GM18519 (cell line): ENCODE measurements around the gene AADACL3.
"Not testable (repeated sequence)": the region's sequence is repeated elsewhere in the genome, so short reads cannot be mapped to it uniquely, and the experiment has no call there.

Source experiments
- ATAC-seq: cut with Tn5 transposase; IDR thresholded peaks from one replicate; pipeline ENCODE4 v1.9.1; 2021; ENCODE audit warnings: mild to moderate bottlenecking, moderate library complexity; ENCODE audit not compliant: unreplicated experiment, low FRiP score

AADACL3 gene

GRCh38 chr1:12715896-12716437 lies at the start of gene AADACL3:
AADACL3 (plus strand) TSS chr1:12716110; CDS start chr1:12716177, 67 bp downstream.
- ATAC-seq = no peak

GRCh38 chr1:12666141-12666735 lies 49.7 kb upstream of the AADACL3 start:
- ATAC-seq = no peak

GRCh38 chr1:12669529-12670068 lies 46.3 kb upstream of the AADACL3 start:
- ATAC-seq = no peak

GRCh38 chr1:12674358-12674757 lies 41.6 kb upstream of the AADACL3 start:
- ATAC-seq = no peak

GRCh38 chr1:12676122-12676521 lies 39.8 kb upstream of the AADACL3 start:
- ATAC-seq = not testable (repeated sequence)

- no peak for ATAC-seq
Measured at GRCh38 chr1:12677565-12677964, 38.3 kb upstream of the AADACL3 start.

GRCh38 chr1:12678350-12678749 lies 37.6 kb upstream of the AADACL3 start:
- ATAC-seq = no peak

GRCh38 chr1:12678820-12679219 lies 37.1 kb upstream of the AADACL3 start:
- ATAC-seq = no peak

- ATAC-seq = no peak
Measured at GRCh38 chr1:12690156-12690555, 25.8 kb upstream of the AADACL3 start.

- ATAC-seq = no peak
Measured at GRCh38 chr1:12692967-12693782, 22.7 kb upstream of the AADACL3 start.

- no peak for ATAC-seq
Measured at GRCh38 chr1:12696658-12697057, 19.3 kb upstream of the AADACL3 start.

GRCh38 chr1:12697397-12697796 lies 18.5 kb upstream of the AADACL3 start:
- no peak for ATAC-seq

- ATAC-seq = no peak
Measured at GRCh38 chr1:12703821-12704451, 12.0 kb upstream of the AADACL3 start.

GRCh38 chr1:12706061-12706460 lies 9.8 kb upstream of the AADACL3 start:
- no peak for ATAC-seq

- no peak for ATAC-seq
Measured at GRCh38 chr1:12708396-12709090, 7.4 kb upstream of the AADACL3 start.

GRCh38 chr1:12709091-12709491 lies 6.8 kb upstream of the AADACL3 start:
- ATAC-seq = no peak

GRCh38 chr1:12709696-12710095 lies 6.2 kb upstream of the AADACL3 start:
- no peak for ATAC-seq

GRCh38 chr1:12711536-12711935 lies 4.4 kb upstream of the AADACL3 start:
- no peak for ATAC-seq

- no peak for ATAC-seq
Measured at GRCh38 chr1:12712076-12712475, 3.8 kb upstream of the AADACL3 start.

GRCh38 chr1:12712929-12713328 lies 3.0 kb upstream of the AADACL3 start:
- ATAC-seq = no peak
